Liver (tissue), 9 donors: Measurements from ENCODE around the gene PRDX6. TPM values are rescaled to one million over a fixed set of nuclear protein-coding genes. Genes with fewer than 3 reads are reported as not detected.
A peak's percentile ranks its signal among the peaks of the same experiment; 100 is the strongest.

Experiments used
- DNase-seq: peaks from one replicate; pipeline ENCODE4 v3.0.0-alpha.2; 2017; ENCODE audit warnings: low spot score
- H3K27ac ChIP-seq, 2 donors: one replicate each; pipeline ENCODE4 v1.7.0; 2013; ENCODE audit warnings: inconsistent platforms in 2 of 2, low read length in 2 of 2, control low read depth in 1 of 2, low read depth in 1 of 2, mild to moderate bottlenecking in 1 of 2
- H3K27me3 ChIP-seq, 4 donors: one replicate each; pipeline versions ENCODE4 v1.6.1 to v1.7.0; 2013; ENCODE audit warnings: low read length in 3 of 4, inconsistent platforms in 1 of 4, mild to moderate bottlenecking in 1 of 4, moderate library complexity in 1 of 4; ENCODE audit not compliant: control insufficient read depth in 4 of 4, insufficient read depth in 4 of 4
- H3K36me3 ChIP-seq, 4 donors: one replicate each; pipeline versions ENCODE4 v1.6.1 to v1.7.0; 2013; ENCODE audit warnings: low read length in 3 of 4, mild to moderate bottlenecking in 3 of 4, low read depth in 1 of 4, moderate library complexity in 1 of 4; ENCODE audit not compliant: control insufficient read depth in 4 of 4, insufficient read depth in 3 of 4
- H3K4me1 ChIP-seq, 4 donors: one replicate each; pipeline versions ENCODE4 v1.6.1 to v1.7.0; 2013; ENCODE audit warnings: low read length in 3 of 4, mild to moderate bottlenecking in 3 of 4, moderate library complexity in 1 of 4; ENCODE audit not compliant: control insufficient read depth in 4 of 4, insufficient read depth in 4 of 4
- H3K4me3 ChIP-seq, 3 donors: one replicate each; pipeline versions ENCODE4 v1.6.1 to v1.7.0; 2013; ENCODE audit warnings: low read length in 3 of 3, control low read depth in 1 of 3, low read depth in 1 of 3, mild to moderate bottlenecking in 1 of 3
- H3K9ac ChIP-seq, 2 donors: one replicate each; pipeline ENCODE4 v1.7.0; 2013; ENCODE audit warnings: low read length in 2 of 2, mild to moderate bottlenecking in 2 of 2, moderate library complexity in 2 of 2, control low read depth in 1 of 2, low read depth in 1 of 2
- H3K9me3 ChIP-seq, 4 donors: one replicate each; pipeline versions ENCODE4 v1.6.1 to v1.7.0; 2013; ENCODE audit warnings: low read length in 3 of 4; ENCODE audit not compliant: control insufficient read depth in 4 of 4
- EGR1 ChIP-seq, 2 donors: IDR thresholded peaks; 2 replicates each; pipeline ENCODE4 v1.6.1; 2016 to 2018; ENCODE audit warnings: antibody characterized with exemption in 2 of 2, low read depth in 2 of 2
- FOXA1 ChIP-seq: IDR thresholded peaks from 2 replicates; pipeline ENCODE4 v1.6.1; 2016; ENCODE audit warnings: antibody characterized with exemption
- FOXA2 ChIP-seq: IDR thresholded peaks from 2 replicates; pipeline ENCODE4 v1.6.1; 2016; ENCODE audit warnings: antibody characterized with exemption
- GABPA ChIP-seq, 2 donors: IDR thresholded peaks in 1 of 2; conservative IDR thresholded peaks in 1 of 2; 2 replicates each; pipeline ENCODE4 v1.6.1; 2016; ENCODE audit warnings: antibody characterized with exemption in 2 of 2, mild to moderate bottlenecking in 1 of 2, moderate library complexity in 1 of 2
- HNF4A ChIP-seq, 2 donors: conservative IDR thresholded peaks; 2 replicates each; pipeline ENCODE4 v1.6.1; 2016; ENCODE audit warnings: antibody characterized with exemption in 2 of 2, mild to moderate bottlenecking in 2 of 2
- HNF4G ChIP-seq: IDR thresholded peaks from 2 replicates; pipeline ENCODE4 v1.6.1; 2016; ENCODE audit warnings: antibody characterized with exemption
- JUND ChIP-seq, 2 donors: IDR thresholded peaks; 2 replicates each; pipeline ENCODE4 v1.6.1; 2016; ENCODE audit warnings: antibody characterized with exemption in 2 of 2
- MAX ChIP-seq: IDR thresholded peaks from 2 replicates; pipeline ENCODE4 v1.6.1; 2016; ENCODE audit warnings: antibody characterized with exemption
- NR2F2 ChIP-seq: IDR thresholded peaks from 2 replicates; pipeline ENCODE4 v1.6.1; 2016; ENCODE audit warnings: antibody characterized with exemption
- RAD21 ChIP-seq, 2 donors: IDR thresholded peaks; 2 replicates each; pipeline ENCODE4 v1.6.1; 2016; ENCODE audit warnings: antibody characterized with exemption in 2 of 2, mild to moderate bottlenecking in 2 of 2
- REST ChIP-seq: IDR thresholded peaks from 2 replicates; pipeline ENCODE4 v1.6.1; 2016; ENCODE audit warnings: antibody characterized with exemption, mild to moderate bottlenecking
- RXRA ChIP-seq, 2 donors: IDR thresholded peaks; 2 replicates each; pipeline ENCODE4 v1.6.1; 2017 to 2018; ENCODE audit warnings: antibody characterized with exemption in 2 of 2, mild to moderate bottlenecking in 1 of 2
- SP1 ChIP-seq: IDR thresholded peaks from 2 replicates; pipeline ENCODE4 v1.6.1; 2018; ENCODE audit warnings: antibody characterized with exemption, mild to moderate bottlenecking
- TAF1 ChIP-seq: conservative IDR thresholded peaks from 2 replicates; pipeline ENCODE4 v1.6.1; 2016; ENCODE audit warnings: antibody characterized with exemption, mild to moderate bottlenecking
- YY1 ChIP-seq: IDR thresholded peaks from 2 replicates; pipeline ENCODE4 v1.6.1; 2016; ENCODE audit warnings: antibody characterized with exemption, mild to moderate bottlenecking
- WGBS: extraction: QIAGEN DNeasy Blood & Tissue Kit; methylation state at CpG from one replicate; pipeline ENCODE4 v1.1.7; 2013; 5-methylcytosine and 5-hydroxymethylcytosine counted together
- polyA plus RNA-seq, 2 donors: library from polyadenylated mRNA; stranded (reverse) in 1 of 2; unstranded in 1 of 2; fragments of 200-250 nt in 1 of 2; fragments of >200 nt in 1 of 2; fragmentation: Nextera tagmentation in 1 of 2; extraction: Ambion mirVana in 1 of 2; gene quantifications; one replicate each; pipeline versions ENCODE4 v1.2.1 to v1.2.3, GENCODE V29; 2013 to 2015
- total RNA-seq, 2 donors: library from RNA; depleted of rRNA; stranded (reverse); fragments of >200 nt; gene quantifications; one replicate each; pipeline ENCODE4 v1.2.3, GENCODE V29; 2014
- TF ChIP-seq, protein P1 (sequence below): IDR thresholded peaks from 2 replicates; pipeline ENCODE4 v1.6.1; 2016; ENCODE audit warnings: antibody characterized with exemption
- TF ChIP-seq, protein P2 (sequence below): IDR thresholded peaks from 2 replicates; pipeline ENCODE4 v1.6.1; 2016; ENCODE audit warnings: antibody characterized with exemption
- donor health status: healthy.
- donor health status: healthy.
- donor health status: healthy.
- donor health status: healthy.
- donor health status: healthy.

The PRDX6 gene, protein sequence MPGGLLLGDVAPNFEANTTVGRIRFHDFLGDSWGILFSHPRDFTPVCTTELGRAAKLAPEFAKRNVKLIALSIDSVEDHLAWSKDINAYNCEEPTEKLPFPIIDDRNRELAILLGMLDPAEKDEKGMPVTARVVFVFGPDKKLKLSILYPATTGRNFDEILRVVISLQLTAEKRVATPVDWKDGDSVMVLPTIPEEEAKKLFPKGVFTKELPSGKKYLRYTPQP
- total RNA-seq (100 to 1,000 TPM; 147 to 161 TPM), polyA plus RNA-seq (100 to 1,000 TPM; 320 to 370 TPM)

DNA sequence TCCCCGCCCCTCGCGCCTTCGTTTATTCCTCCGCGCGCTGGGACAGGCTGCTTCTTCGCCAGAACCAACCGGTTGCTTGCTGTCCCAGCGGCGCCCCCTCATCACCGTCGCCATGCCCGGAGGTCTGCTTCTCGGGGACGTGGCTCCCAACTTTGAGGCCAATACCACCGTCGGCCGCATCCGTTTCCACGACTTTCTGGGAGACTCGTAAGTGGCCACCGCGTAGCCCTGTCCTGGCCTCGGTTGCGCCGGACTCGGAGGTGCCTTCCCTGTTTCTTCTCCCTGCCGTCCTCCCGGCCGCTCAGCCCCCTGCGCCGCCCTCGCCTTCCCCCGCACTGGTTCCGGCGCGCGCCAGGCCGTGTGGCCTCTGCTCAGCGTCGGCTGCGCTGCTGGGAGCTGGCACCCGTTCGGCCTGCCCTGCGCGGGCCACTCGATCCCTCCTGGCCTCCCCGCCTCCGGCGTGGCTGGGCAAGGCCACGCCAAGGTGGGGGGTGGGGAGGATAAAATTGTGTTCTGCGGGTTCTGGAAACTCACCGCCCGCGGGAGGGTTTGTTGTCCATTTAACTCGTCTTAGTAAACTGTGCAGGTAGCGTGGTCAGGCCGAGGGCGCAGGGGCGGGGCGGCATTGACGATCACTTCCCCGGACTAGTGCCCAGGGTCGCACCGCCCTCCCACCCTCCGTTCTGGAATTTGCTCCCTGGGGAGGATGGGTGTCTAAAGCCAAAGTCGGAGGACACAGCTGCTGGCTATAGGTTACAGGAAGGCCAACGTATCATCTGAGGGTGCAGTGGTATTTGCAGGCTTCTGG lies at the start of gene PRDX6:
PRDX6 (plus strand) TSS at position 50 of the 808 bp plus-strand sequence; CDS start at position 113, 63 bp downstream.
- Histone ChIP-seq H3K36me3 (peaks cover 4 to 17% (median 16%) of the 10 kb centered on the region in 4 donors), H3K4me1 (peaks cover 6 to 76% (median 61%) of the 10 kb centered on the region in 4 donors), H3K27ac (peak within 1 kb of the TSS; percentile 99 to 100), H3K27me3 (no peaks in the 10 kb centered on the region), H3K4me3 (peak within 1 kb of the TSS; percentile 85 to 96 (median 87)), H3K9me3 (no peaks in the 10 kb centered on the region), H3K9ac (peak within 1 kb of the TSS; percentile 84 to 97)
- TF ChIP-seq REST (peak; percentile 93), JUND (IDR thresholded peaks at IDR 0.05) (no peak), YY1 (no peak), EGR1 (IDR thresholded peaks at IDR 0.05; ENCODE audit: low read depth in 2 of 2) (no peak), MAX (no peak), FOXA2 (no peak), FOXA1 (no peak), NR2F2 (peak; percentile 20), SP1 (no peak), RAD21 (IDR thresholded peaks at IDR 0.05) (no peak), HNF4A (conservative IDR thresholded peaks at IDR 0.05) (peak; percentile 83 to 84), TAF1 (peak; percentile 67), GABPA (IDR thresholded peaks at IDR 0.05 in 1 of 2, conservative IDR thresholded peaks at IDR 0.05 in 1 of 2) (no peak), HNF4G (peak; percentile 24), RXRA (IDR thresholded peaks at IDR 0.05) (peak in 1 of 2 donors; percentile 75)
- TF ChIP-seq, protein P1, sequence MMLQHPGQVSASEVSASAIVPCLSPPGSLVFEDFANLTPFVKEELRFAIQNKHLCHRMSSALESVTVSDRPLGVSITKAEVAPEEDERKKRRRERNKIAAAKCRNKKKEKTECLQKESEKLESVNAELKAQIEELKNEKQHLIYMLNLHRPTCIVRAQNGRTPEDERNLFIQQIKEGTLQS, result no peak
- TF ChIP-seq, protein P2, sequence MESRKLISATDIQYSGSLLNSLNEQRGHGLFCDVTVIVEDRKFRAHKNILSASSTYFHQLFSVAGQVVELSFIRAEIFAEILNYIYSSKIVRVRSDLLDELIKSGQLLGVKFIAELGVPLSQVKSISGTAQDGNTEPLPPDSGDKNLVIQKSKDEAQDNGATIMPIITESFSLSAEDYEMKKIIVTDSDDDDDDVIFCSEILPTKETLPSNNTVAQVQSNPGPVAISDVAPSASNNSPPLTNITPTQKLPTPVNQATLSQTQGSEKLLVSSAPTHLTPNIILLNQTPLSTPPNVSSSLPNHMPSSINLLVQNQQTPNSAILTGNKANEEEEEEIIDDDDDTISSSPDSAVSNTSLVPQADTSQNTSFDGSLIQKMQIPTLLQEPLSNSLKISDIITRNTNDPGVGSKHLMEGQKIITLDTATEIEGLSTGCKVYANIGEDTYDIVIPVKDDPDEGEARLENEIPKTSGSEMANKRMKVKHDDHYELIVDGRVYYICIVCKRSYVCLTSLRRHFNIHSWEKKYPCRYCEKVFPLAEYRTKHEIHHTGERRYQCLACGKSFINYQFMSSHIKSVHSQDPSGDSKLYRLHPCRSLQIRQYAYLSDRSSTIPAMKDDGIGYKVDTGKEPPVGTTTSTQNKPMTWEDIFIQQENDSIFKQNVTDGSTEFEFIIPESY, result no peak
- WGBS, result under 1% methylated on average over 69 of the region's 69 CpGs
- DNase-seq, result peak; percentile 79
